Peyer's patch (tissue), 4 donors: Measurements from ENCODE around the gene PDE8B. TPM values are rescaled to one million over a fixed set of nuclear protein-coding genes. Genes with fewer than 3 reads are reported as not detected.

ENCODE experiments used
- DNase-seq, 3 donors: peaks; one replicate each; pipeline ENCODE4 v3.0.0-alpha.2; 2017 to 2019
- H3K27ac ChIP-seq, 4 donors: fragments of 200-600 bp; sonication (generic); one replicate each; pipeline ENCODE4 v1.5.1; 2016 to 2019
- H3K27me3 ChIP-seq, 2 donors: fragments of 200-600 bp; sonication (generic); one replicate each; pipeline ENCODE4 v1.5.1; 2019
- H3K36me3 ChIP-seq, 3 donors: fragments of 200-600 bp; sonication (generic); one replicate each; pipeline ENCODE4 v1.5.1; 2016 to 2019
- H3K4me1 ChIP-seq, 4 donors: fragments of 200-600 bp; sonication (generic); one replicate each; pipeline ENCODE4 v1.5.1; 2016 to 2019
- H3K4me3 ChIP-seq, 4 donors: fragments of 200-600 bp; sonication (generic); 1 replicate in 3 of 4; 2 replicates in 1 of 4; pipeline ENCODE4 v1.5.1; 2016 to 2019; ENCODE audit warnings: mild to moderate bottlenecking in 1 of 4
- H3K9me3 ChIP-seq, 4 donors: fragments of 200-600 bp; sonication (generic); one replicate each; pipeline ENCODE4 v1.5.1; 2016 to 2019; ENCODE audit warnings: mild to moderate bottlenecking in 1 of 4
- CTCF ChIP-seq, 6 experiments: fragments of 450-650 bp in 4 of 6; fragments of 200-600 bp in 2 of 6; sonication (generic) in 1 of 6; IDR thresholded peaks; one replicate each; pipeline ENCODE4 v1.5.1; 2017 to 2019; ENCODE audit warnings: antibody characterized with exemption in 6 of 6, mild to moderate bottlenecking in 3 of 6, moderate library complexity in 1 of 6
- POLR2A ChIP-seq, 2 donors: fragments of 450-650 bp; IDR thresholded peaks; one replicate each; pipeline ENCODE4 v1.5.1; 2017; ENCODE audit warnings: antibody characterized with exemption in 2 of 2, mild to moderate bottlenecking in 2 of 2, moderate library complexity in 2 of 2
- total RNA-seq, 4 donors: library from RNA; depleted of rRNA; stranded (reverse); fragments of >200 nt; gene quantifications; one replicate each; pipeline ENCODE4 v1.1.0, GENCODE V29; 2016

Gene PDE8B
- total RNA-seq, 4 donors from 2014 or later = 0.94 to 3.1 (median 1.9) TPM

DNA sequence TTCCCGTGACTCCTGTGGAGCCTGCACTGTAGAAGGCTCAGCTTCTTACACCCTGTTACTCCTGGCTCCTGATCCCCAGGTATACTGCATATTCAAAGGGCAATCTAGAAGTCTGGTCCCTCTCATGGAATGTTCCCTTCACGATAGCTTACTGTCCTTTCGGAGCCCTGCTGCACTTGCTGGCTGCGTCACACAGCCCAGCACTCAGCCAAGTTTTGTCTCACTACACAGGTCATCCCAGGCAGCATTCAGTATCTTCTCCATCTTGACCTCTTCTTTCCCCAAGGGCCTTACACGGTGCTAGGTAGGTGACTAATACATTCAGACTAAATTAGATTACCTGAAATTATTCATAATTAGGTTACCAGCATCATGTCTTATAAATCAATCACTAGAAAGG lies 157.9 kb downstream of the PDE8B start:
- H3K4me1 ChIP-seq = no peaks in the 10 kb centered on the region
- H3K9me3 ChIP-seq = no peaks in the 10 kb centered on the region
- no peak for DNase-seq
- H3K36me3 ChIP-seq = no peaks in the 10 kb centered on the region
- H3K27ac ChIP-seq = no peak overlapping the region
- H3K4me3 ChIP-seq = no peak overlapping the region
- no peak for TF ChIP-seq CTCF (IDR thresholded peaks at IDR 0.05)
- no peaks in the 10 kb centered on the region for H3K27me3 ChIP-seq

- TF ChIP-seq CTCF (IDR thresholded peaks at IDR 0.05) = no peak
- no peak for TF ChIP-seq POLR2A (IDR thresholded peaks at IDR 0.05)
- no peaks in the 10 kb centered on the region for H3K9me3 ChIP-seq
- DNase-seq = no peak
Observed at GRCh38 chr5:77369566-77369965, 159.1 kb downstream of the PDE8B start.

DNA sequence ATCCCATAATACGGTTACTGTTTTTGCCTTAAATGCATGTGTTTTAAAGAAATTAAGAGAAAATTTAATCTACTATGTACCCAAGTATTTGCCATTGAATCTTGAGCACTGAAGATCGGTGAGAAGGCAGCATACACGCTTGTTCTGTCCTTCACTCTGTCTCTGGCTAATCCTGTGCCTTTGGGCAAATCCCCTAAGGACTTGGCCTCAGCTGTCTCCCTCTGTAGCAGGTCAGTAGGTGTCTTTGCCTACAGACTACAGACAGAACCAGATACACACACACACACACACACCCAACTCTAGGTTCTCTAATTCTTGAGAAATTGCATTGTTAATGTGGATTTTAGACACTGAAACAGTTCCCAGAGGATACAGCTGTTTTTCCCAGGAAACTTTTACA lies 164.2 kb downstream of the PDE8B start:
- H3K36me3 ChIP-seq = no peaks in the 10 kb centered on the region
- no peaks in the 10 kb centered on the region for H3K4me1 ChIP-seq
- H3K27ac ChIP-seq = no peak overlapping the region
- H3K4me3 ChIP-seq = no peak overlapping the region
- no peaks in the 10 kb centered on the region for H3K9me3 ChIP-seq
- TF ChIP-seq POLR2A (IDR thresholded peaks at IDR 0.05) (no peak), CTCF (IDR thresholded peaks at IDR 0.05) (no peak)
- DNase-seq = no peak
- H3K27me3 ChIP-seq = no peaks in the 10 kb centered on the region

More at GRCh38 chr5:77369566-77369965, 159.1 kb downstream of the PDE8B start:
- H3K27ac ChIP-seq = no peak overlapping the region
- no peaks in the 10 kb centered on the region for H3K4me1 ChIP-seq
- no peak overlapping the region for H3K4me3 ChIP-seq
- H3K36me3 ChIP-seq = no peaks in the 10 kb centered on the region
- no peaks in the 10 kb centered on the region for H3K27me3 ChIP-seq

DNA sequence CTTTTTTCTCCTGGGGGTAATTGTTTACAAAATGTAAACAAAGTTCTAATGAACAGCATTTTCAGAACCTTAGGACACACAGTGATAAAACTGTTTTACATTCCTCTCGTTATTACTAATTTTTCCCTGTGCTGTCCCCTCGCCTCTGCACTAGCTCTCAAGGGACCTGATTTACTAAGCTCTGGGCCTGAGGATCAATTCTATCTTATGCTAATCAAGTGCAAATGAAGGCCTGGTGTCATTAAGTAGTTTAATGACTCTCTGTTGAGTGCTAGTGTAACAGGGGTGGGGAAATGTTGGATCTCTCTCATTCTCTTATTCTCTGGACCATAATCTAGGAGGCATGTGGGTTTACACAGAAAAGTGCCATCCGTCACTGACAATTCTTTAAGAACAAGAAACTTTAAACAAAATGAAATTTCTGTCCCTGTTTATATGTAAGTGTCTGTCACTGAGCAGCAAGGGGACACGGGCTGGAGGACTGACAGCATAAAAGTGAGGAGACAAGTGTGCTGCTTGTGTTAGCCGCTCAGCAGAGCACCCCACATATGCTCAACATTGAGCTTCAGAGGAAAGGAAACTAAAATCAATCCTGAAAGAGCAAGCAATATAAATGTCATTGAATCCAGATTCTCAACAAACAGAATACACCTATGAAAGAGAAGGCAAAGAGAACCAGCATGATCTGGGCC lies 166.3 kb downstream of the PDE8B start:
- H3K27ac ChIP-seq = no peak overlapping the region
- H3K4me3 ChIP-seq = no peak overlapping the region
- no peaks in the 10 kb centered on the region for H3K36me3 ChIP-seq
- no peaks in the 10 kb centered on the region for H3K27me3 ChIP-seq
- H3K4me1 ChIP-seq = no peaks in the 10 kb centered on the region
- TF ChIP-seq CTCF (IDR thresholded peaks at IDR 0.05) = no peak
- TF ChIP-seq POLR2A (IDR thresholded peaks at IDR 0.05) = no peak
- no peaks in the 10 kb centered on the region for H3K9me3 ChIP-seq
- no peak for DNase-seq

GRCh38 chr5:77379558-77380061 lies 169.1 kb downstream of the PDE8B start:
- Histone ChIP-seq H3K27me3 (no peaks in the 10 kb centered on the region), H3K9me3 (no peaks in the 10 kb centered on the region), H3K36me3 (no peaks in the 10 kb centered on the region), H3K4me1 (no peaks in the 10 kb centered on the region), H3K27ac (no peak overlapping the region), H3K4me3 (no peak overlapping the region)
- TF ChIP-seq POLR2A (IDR thresholded peaks at IDR 0.05) (no peak), CTCF (IDR thresholded peaks at IDR 0.05) (no peak)
- no peak for DNase-seq
